Measurements from ENCODE around the gene NCAPG2.

- TF ChIP-seq CTCF (IDR thresholded peaks at IDR 0.05) (no peak), POLR2A (IDR thresholded peaks at IDR 0.05) (no peak)
Measured at GRCh38 chr7:158618745-158619140, 85.9 kb downstream of the NCAPG2 start.
